Esophagus squamous epithelium (tissue), 4 donors: ENCODE results near the gene TUBA4B.

Experiments
- POLR2A ChIP-seq, 4 donors: fragments of 450-650 bp; IDR thresholded peaks; one replicate each; pipeline ENCODE4 v1.6.1; 2017; ENCODE audit warnings: antibody characterized with exemption in 4 of 4, mild to moderate bottlenecking in 4 of 4, moderate library complexity in 3 of 4
- TF ChIP-seq, protein P1 (sequence below), 6 experiments: fragments of 450-650 bp in 4 of 6; fragments of 200-600 bp in 2 of 6; sonication (generic) in 2 of 6; IDR thresholded peaks; one replicate each; pipeline ENCODE4 v1.5.1; 2016 to 2019; ENCODE audit warnings: antibody characterized with exemption in 6 of 6, mild to moderate bottlenecking in 4 of 6, moderate library complexity in 4 of 6

DNA sequence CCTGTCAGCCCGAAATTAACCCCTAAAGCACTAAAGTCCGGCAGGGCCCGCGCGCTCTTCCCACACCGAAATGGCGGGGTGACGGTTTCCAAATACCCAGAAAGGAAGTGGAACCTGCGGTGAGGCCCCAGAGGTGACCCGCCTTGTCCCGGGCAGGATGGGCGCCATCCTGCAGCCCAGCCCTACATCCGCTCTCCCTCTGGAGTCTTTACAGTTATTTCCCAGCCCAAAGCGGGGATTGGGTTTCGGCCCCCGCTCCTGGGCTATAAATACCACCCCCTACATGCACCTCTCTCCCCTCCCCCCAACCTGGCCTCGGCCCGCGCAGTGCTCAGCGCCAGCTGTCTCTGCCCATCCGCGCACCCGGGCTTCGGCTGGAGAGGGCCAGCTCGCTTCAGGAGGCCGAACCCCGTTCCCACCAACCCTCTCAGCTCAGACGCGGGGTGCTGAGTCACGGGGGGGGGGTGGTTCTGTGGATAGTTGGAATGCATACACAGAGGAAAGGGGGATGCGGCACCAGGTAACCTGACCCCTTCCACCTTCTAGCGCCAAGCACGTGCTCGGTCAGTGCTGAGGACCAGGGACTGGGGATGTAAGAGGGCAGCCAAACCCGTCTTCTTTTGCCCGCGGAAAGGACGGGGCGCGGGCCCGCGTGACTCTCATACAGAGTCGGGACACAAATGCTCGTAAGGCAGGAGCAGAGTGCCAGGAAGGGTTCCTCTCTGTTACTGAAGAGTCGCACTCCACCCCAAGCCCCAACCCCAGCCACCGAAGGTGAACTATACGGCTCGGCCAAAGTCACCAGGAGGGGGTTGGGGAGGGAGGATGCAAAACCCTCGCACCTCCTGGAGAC is at the start of gene TUBA4B:
- TF ChIP-seq POLR2A (IDR thresholded peaks at IDR 0.05): no peak
- TF ChIP-seq, protein P1, sequence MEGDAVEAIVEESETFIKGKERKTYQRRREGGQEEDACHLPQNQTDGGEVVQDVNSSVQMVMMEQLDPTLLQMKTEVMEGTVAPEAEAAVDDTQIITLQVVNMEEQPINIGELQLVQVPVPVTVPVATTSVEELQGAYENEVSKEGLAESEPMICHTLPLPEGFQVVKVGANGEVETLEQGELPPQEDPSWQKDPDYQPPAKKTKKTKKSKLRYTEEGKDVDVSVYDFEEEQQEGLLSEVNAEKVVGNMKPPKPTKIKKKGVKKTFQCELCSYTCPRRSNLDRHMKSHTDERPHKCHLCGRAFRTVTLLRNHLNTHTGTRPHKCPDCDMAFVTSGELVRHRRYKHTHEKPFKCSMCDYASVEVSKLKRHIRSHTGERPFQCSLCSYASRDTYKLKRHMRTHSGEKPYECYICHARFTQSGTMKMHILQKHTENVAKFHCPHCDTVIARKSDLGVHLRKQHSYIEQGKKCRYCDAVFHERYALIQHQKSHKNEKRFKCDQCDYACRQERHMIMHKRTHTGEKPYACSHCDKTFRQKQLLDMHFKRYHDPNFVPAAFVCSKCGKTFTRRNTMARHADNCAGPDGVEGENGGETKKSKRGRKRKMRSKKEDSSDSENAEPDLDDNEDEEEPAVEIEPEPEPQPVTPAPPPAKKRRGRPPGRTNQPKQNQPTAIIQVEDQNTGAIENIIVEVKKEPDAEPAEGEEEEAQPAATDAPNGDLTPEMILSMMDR (IDR thresholded peaks at IDR 0.05): no peak
